Neural cell (in vitro differentiated cells): ENCODE measurements around the gene TSPOAP1. TPM values are rescaled to one million over a fixed set of nuclear protein-coding genes. Genes with fewer than 3 reads are reported as not detected.

Source experiments
- H2AFZ ChIP-seq: fragments of 200-600, 300-800 bp; sonication (generic), shearing (Covaris generic); 2 replicates; pipeline ENCODE4 v1.6.0; 2014; ENCODE audit warnings: low read depth, mild to moderate bottlenecking, antibody characterized with exemption, low read length, moderate library complexity
- H3F3A ChIP-seq: fragments of 200-600 bp; shearing (Covaris generic); 2 replicates; pipeline ENCODE4 v1.6.1; 2016; ENCODE audit warnings: mild to moderate bottlenecking, moderate library complexity, mixed read lengths, antibody characterized with exemption, low read length; ENCODE audit not compliant: insufficient read depth, poor library complexity, severe bottlenecking
- H3K27ac ChIP-seq: fragments of 200-600, 300-800 bp; sonication (generic), shearing (Covaris generic); 2 replicates; pipeline ENCODE4 v1.5.1; 2014; ENCODE audit warnings: mild to moderate bottlenecking, low read length, moderate library complexity
- H3K27me3 ChIP-seq: fragments of 300-800, 200-600 bp; sonication (generic), shearing (Covaris generic); 2 replicates; pipeline ENCODE4 v1.6.0; 2014; ENCODE audit warnings: mild to moderate bottlenecking, low read depth, low read length, moderate library complexity; ENCODE audit not compliant: insufficient read depth
- H3K36me3 ChIP-seq: fragments of 300-800, 200-600 bp; sonication (generic), shearing (Covaris generic); 2 replicates; pipeline ENCODE4 v1.5.1; 2014; ENCODE audit warnings: mild to moderate bottlenecking, antibody characterized with exemption, low read length, moderate library complexity; ENCODE audit not compliant: insufficient read depth
- H3K4me2 ChIP-seq: fragments of 300-800, 200-600 bp; sonication (generic), shearing (Covaris generic); 2 replicates; pipeline ENCODE4 v1.6.0; 2014; ENCODE audit warnings: mild to moderate bottlenecking, low read length
- H3K4me3 ChIP-seq: fragments of 300-800, 200-600 bp; sonication (generic), shearing (Covaris generic); 2 replicates; pipeline ENCODE4 v1.5.1; 2014; ENCODE audit warnings: mild to moderate bottlenecking, low read length, moderate library complexity
- H3K79me2 ChIP-seq: fragments of 200-600 bp; shearing (Covaris generic); replicated peaks from 2 replicates; pipeline ENCODE4 v1.6.0; 2014; ENCODE audit warnings: mild to moderate bottlenecking, low read length, moderate library complexity; ENCODE audit not compliant: insufficient read depth
- H3K9ac ChIP-seq: fragments of 300-800, 200-600 bp; sonication (generic), shearing (Covaris generic); 2 replicates; pipeline ENCODE4 v1.6.1; 2016; ENCODE audit warnings: mild to moderate bottlenecking, low read length, mixed read lengths
- H3K9me2 ChIP-seq: fragments of 200-600 bp; shearing (Covaris generic); 2 replicates; pipeline ENCODE4 v1.6.1; 2016; ENCODE audit warnings: mild to moderate bottlenecking, low read length, mixed read lengths; ENCODE audit not compliant: insufficient read depth
- H3K9me3 ChIP-seq: fragments of 200-600, 300-800 bp; sonication (generic), shearing (Covaris generic); 2 replicates; pipeline ENCODE4 v1.6.1; 2016; ENCODE audit warnings: mild to moderate bottlenecking, mixed run types, low read length, moderate library complexity, mixed read lengths
- H4K20me1 ChIP-seq: fragments of 200-600 bp; shearing (Covaris generic); 2 replicates; pipeline ENCODE4 v1.6.1; 2016; ENCODE audit warnings: mild to moderate bottlenecking, mixed run types; ENCODE audit not compliant: insufficient read depth
- CTCF ChIP-seq: fragments of 450-650 bp; IDR thresholded peaks from 2 replicates; pipeline ENCODE4 v1.5.1; 2014; ENCODE audit warnings: antibody characterized with exemption, mild to moderate bottlenecking, moderate library complexity; ENCODE audit not compliant: poor library complexity, severe bottlenecking
- EP300 ChIP-seq: fragments of 450-650 bp; conservative IDR thresholded peaks from 2 replicates; pipeline ENCODE4 v1.6.1; 2014; ENCODE audit warnings: antibody characterized with exemption, mild to moderate bottlenecking, moderate library complexity; ENCODE audit not compliant: poor library complexity, severe bottlenecking
- EZH2 ChIP-seq: fragments of 200-600, 300-800 bp; shearing (Covaris generic), sonication (generic); IDR thresholded peaks from 2 replicates; pipeline ENCODE4 v1.6.1; 2014; ENCODE audit warnings: antibody characterized with exemption, low read length, borderline replicate concordance, mild to moderate bottlenecking; ENCODE audit not compliant: insufficient read depth, poor library complexity, severe bottlenecking
- MXI1 ChIP-seq: fragments of 450-650 bp; conservative IDR thresholded peaks from 2 replicates; pipeline ENCODE4 v1.6.1; 2014; ENCODE audit warnings: antibody characterized with exemption, mild to moderate bottlenecking; ENCODE audit not compliant: poor library complexity, severe bottlenecking
- POLR2AphosphoS5 ChIP-seq: IDR thresholded peaks from 2 replicates; pipeline ENCODE4 v1.6.1; 2012
- RAD21 ChIP-seq: fragments of 450-650 bp; conservative IDR thresholded peaks from 2 replicates; pipeline ENCODE4 v1.6.1; 2014; ENCODE audit warnings: antibody characterized with exemption, mild to moderate bottlenecking, moderate library complexity
- REST ChIP-seq: IDR thresholded peaks from 2 replicates; pipeline ENCODE4 v1.6.1; 2012; ENCODE audit warnings: borderline replicate concordance
- SMC3 ChIP-seq: fragments of 450-650 bp; conservative IDR thresholded peaks from 2 replicates; pipeline ENCODE4 v1.6.1; 2014; ENCODE audit warnings: antibody characterized with exemption, mild to moderate bottlenecking, moderate library complexity; ENCODE audit not compliant: poor library complexity
- TAF1 ChIP-seq: IDR thresholded peaks from 2 replicates; pipeline ENCODE4 v1.6.1; 2012; ENCODE audit warnings: low read depth
- polyA plus RNA-seq: library from polyadenylated mRNA; depleted of rRNA; stranded (reverse); fragments of >200 nt; gene quantifications from 2 replicates; pipeline ENCODE4 v1.2.3, GENCODE V29; 2014

TSPOAP1 gene
- polyA plus RNA-seq, 1 donor from 2014 or later = 103 TPM

- Histone ChIP-seq H3K9me3 (no peaks in the 10 kb centered on the region), H3K27ac (peak overlapping the region; percentile 93), H3K9me2 (no peaks in the 10 kb centered on the region), H4K20me1 (no peaks in the 10 kb centered on the region), H3K27me3 (no peaks in the 10 kb centered on the region), H3K4me2 (peak overlapping the region; percentile 96), H3F3A (no peaks in the 10 kb centered on the region), H3K4me3 (peak overlapping the region; percentile 83), H3K79me2 (peaks cover 32% of the 10 kb centered on the region), H3K36me3 (no peaks in the 10 kb centered on the region), H2AFZ (peak overlapping the region; percentile 0), H3K9ac (peak overlapping the region; percentile 88)
- TF ChIP-seq RAD21 = no peak
- no peak for TF ChIP-seq EP300
- no peak for TF ChIP-seq TAF1
- no peak for TF ChIP-seq POLR2AphosphoS5
- no peak for TF ChIP-seq MXI1
- TF ChIP-seq EZH2 = no peak
- no peak for TF ChIP-seq REST
- no peak for TF ChIP-seq SMC3
- TF ChIP-seq CTCF = no peak
Measured at GRCh38 chr17:58329810-58330537, 1.4 kb upstream of the TSPOAP1 start.

- H3K27ac ChIP-seq = peak overlapping the region; percentile 93
Measured at GRCh38 chr17:58329035-58329809, 627 bp upstream of the TSPOAP1 start.

More at GRCh38 chr17:58329035-58329809, 627 bp upstream of the TSPOAP1 start:
- Histone ChIP-seq H3K9ac (peak overlapping the region; percentile 88), H3K27me3 (no peaks in the 10 kb centered on the region), H3K4me3 (peak overlapping the region; percentile 83), H3F3A (no peaks in the 10 kb centered on the region), H3K4me2 (peak overlapping the region; percentile 96), H3K36me3 (no peaks in the 10 kb centered on the region), H3K9me2 (no peaks in the 10 kb centered on the region), H2AFZ (peak overlapping the region; percentile 0), H3K79me2 (peaks cover 35% of the 10 kb centered on the region), H3K9me3 (no peaks in the 10 kb centered on the region), H4K20me1 (no peaks in the 10 kb centered on the region)
- TF ChIP-seq RAD21 (peak; percentile 45), SMC3 (peak; percentile 40), POLR2AphosphoS5 (peak; percentile 10), REST (no peak), MXI1 (peak; percentile 54), CTCF (peak; percentile 64), EZH2 (no peak)
